Globus pallidus (tissue), 1 donor: ENCODE results near the gene SATL1.
"Not testable (repeated sequence)": the region's sequence is repeated elsewhere in the genome, so short reads cannot be mapped to it uniquely, and the experiment has no call there.

ENCODE experiments used
- DNase-seq: peaks from one replicate; pipeline ENCODE4 v3.0.0-alpha.2; 2015; ENCODE audit warnings: low spot score

Gene SATL1

GRCh38 chrX:85243761-85244449 lies at the start of gene SATL1, which contains the start of gene ZNF711:
Gene SATL1, minus strand, starts transcription at chrX:85243779. Its CDS starts 134,811 bp downstream, at chrX:85108968.
Gene ZNF711, plus strand, starts transcription at chrX:85243991. Its CDS starts 3,582 bp downstream, at chrX:85247573.
- DNase-seq = peak; percentile 56

- no peak for DNase-seq
Measured at GRCh38 chrX:85288992-85289723, 45.6 kb upstream of the SATL1 start.

- DNase-seq = not testable (repeated sequence)
Measured at GRCh38 chrX:85285286-85285685, 41.7 kb upstream of the SATL1 start.

- DNase-seq = peak; percentile 11
Measured at GRCh38 chrX:85244450-85245211, 1.1 kb upstream of the SATL1 start.

- DNase-seq = no peak
Measured at GRCh38 chrX:85243155-85243554, 424 bp downstream of the SATL1 start.

- no peak for DNase-seq
Measured at GRCh38 chrX:85223359-85223758, 20.2 kb downstream of the SATL1 start.

- DNase-seq = no peak
Measured at GRCh38 chrX:85221361-85221760, 22.2 kb downstream of the SATL1 start.

GRCh38 chrX:85215946-85216345 lies 27.6 kb downstream of the SATL1 start:
- DNase-seq = no peak

GRCh38 chrX:85213792-85214530 lies 29.6 kb downstream of the SATL1 start:
- DNase-seq = no peak

- no peak for DNase-seq
Measured at GRCh38 chrX:85203461-85203970, 40.1 kb downstream of the SATL1 start.

- DNase-seq = no peak
Measured at GRCh38 chrX:85196319-85196718, 47.3 kb downstream of the SATL1 start.

GRCh38 chrX:85159644-85160043 lies 83.9 kb downstream of the SATL1 start:
- no peak for DNase-seq

- DNase-seq = no peak
Measured at GRCh38 chrX:85140964-85141363, 102.6 kb downstream of the SATL1 start.

GRCh38 chrX:85139422-85139821 lies 104.2 kb downstream of the SATL1 start:
- no peak for DNase-seq

- DNase-seq = no peak
Measured at GRCh38 chrX:85136409-85136808, 107.2 kb downstream of the SATL1 start.

GRCh38 chrX:85115252-85115651 lies 128.3 kb downstream of the SATL1 start:
- no peak for DNase-seq

GRCh38 chrX:85114776-85115175 lies 128.8 kb downstream of the SATL1 start:
- DNase-seq = no peak

- no peak for DNase-seq
Measured at GRCh38 chrX:85114171-85114570, 129.4 kb downstream of the SATL1 start.

GRCh38 chrX:85113746-85114145 lies 129.8 kb downstream of the SATL1 start:
- DNase-seq = no peak

- DNase-seq = no peak
Measured at GRCh38 chrX:85112293-85112692, 131.3 kb downstream of the SATL1 start.

- DNase-seq = no peak
Measured at GRCh38 chrX:85111347-85111746, 132.2 kb downstream of the SATL1 start.

- no peak for DNase-seq
Measured at GRCh38 chrX:85109235-85109634, 134.3 kb downstream of the SATL1 start.
